K562 (cell line): ENCODE results near the gene MED29. TPM values are rescaled to one million over a fixed set of nuclear protein-coding genes. Genes with fewer than 3 reads are reported as not detected.

ENCODE experiments used
- ARID1B ChIP-seq: fragments of 450-650 bp; IDR thresholded peaks from 2 replicates; pipeline ENCODE4 v1.6.1; 2016; ENCODE audit warnings: antibody characterized with exemption, mild to moderate bottlenecking, inconsistent platforms
- ASH1L ChIP-seq: fragments of 450-650 bp; IDR thresholded peaks from 2 replicates; pipeline ENCODE4 v1.6.1; 2018; ENCODE audit warnings: borderline replicate concordance, mild to moderate bottlenecking, low read depth; ENCODE audit not compliant: partially characterized antibody
- ELF2 ChIP-seq: fragments of 250-450 bp; sonication (Bioruptor Pico); IDR thresholded peaks from 2 replicates; pipeline ENCODE4 v1.5.0; 2021; ENCODE audit warnings: mild to moderate bottlenecking
- NELFE ChIP-seq: IDR thresholded peaks from 2 replicates; pipeline ENCODE4 v1.6.1; 2011; ENCODE audit warnings: mild to moderate bottlenecking; ENCODE audit not compliant: insufficient read depth, insufficient read length
- NR2C2 ChIP-seq, 2 experiments: fragments of 200-800 bp in 1 of 2; sonication (Bioruptor generic) in 1 of 2; sonication (generic) in 1 of 2; formaldehyde crosslinking in 1 of 2; IDR thresholded peaks; 2 replicates each; pipeline versions ENCODE4 v1.6.1 to v1.8.0; 2016 to 2022; ENCODE audit warnings: mild to moderate bottlenecking in 1 of 2, missing compliant biosample characterization in 1 of 2, missing genetic modification characterization in 1 of 2, missing genetic modification reagents in 1 of 2
- NR4A1 ChIP-seq, 2 experiments: fragments of 250-450 bp in 1 of 2; fragments of 450-650 bp in 1 of 2; sonication (Bioruptor Pico) in 1 of 2; IDR thresholded peaks; 2 replicates each; pipeline versions ENCODE4 v1.4.0 to v1.6.1; 2016 to 2020; ENCODE audit warnings: mild to moderate bottlenecking in 2 of 2, missing compliant biosample characterization in 1 of 2, missing genetic modification characterization in 1 of 2, moderate library complexity in 1 of 2
- POLR3G ChIP-seq: IDR thresholded peaks from 2 replicates; pipeline ENCODE4 v1.6.1; 2011; ENCODE audit not compliant: insufficient read length, insufficient replicate concordance; ENCODE audit errors: extremely low read depth
- RBM39 ChIP-seq: fragments of 200-400 bp; formaldehyde crosslinking; optimal IDR thresholded peaks from 2 replicates; pipeline ENCODE3; 2018; ENCODE audit warnings: low read depth, low read length
- STAG1 ChIP-seq: sonication (generic); formaldehyde crosslinking; IDR thresholded peaks from 2 replicates; pipeline ENCODE4 v1.5.0; 2020; ENCODE audit warnings: missing genetic modification reagents, borderline replicate concordance
- STAT5A ChIP-seq: IDR thresholded peaks from 2 replicates; pipeline ENCODE4 v1.6.1; 2012; ENCODE audit warnings: low read length, inconsistent platforms, borderline replicate concordance
- TFE3 ChIP-seq: fragments of 450-650 bp; formaldehyde crosslinking; IDR thresholded peaks from 2 replicates; pipeline ENCODE4 v1.4.0; 2020; ENCODE audit warnings: mild to moderate bottlenecking, mixed read lengths
- TSC22D4 ChIP-seq: fragments of 450-650 bp; IDR thresholded peaks from 2 replicates; pipeline ENCODE4 v1.6.1; 2016; ENCODE audit warnings: missing genetic modification characterization, missing biosample characterization, control low read depth
- XRCC3 ChIP-seq: fragments of 450-650 bp; IDR thresholded peaks from 2 replicates; pipeline ENCODE4 v1.6.1; 2017; ENCODE audit warnings: mild to moderate bottlenecking, moderate library complexity
- ZBTB40 ChIP-seq, 2 experiments: fragments of 450-650 bp in 1 of 2; sonication (generic) in 1 of 2; formaldehyde crosslinking in 1 of 2; IDR thresholded peaks; 2 replicates each; pipeline versions ENCODE4 v1.7.1 to v1.9.0; 2016 to 2022; ENCODE audit warnings: inconsistent platforms in 1 of 2, mild to moderate bottlenecking in 1 of 2, missing genetic modification reagents in 1 of 2
- ZNF589 ChIP-seq: fragments of 200-800 bp; sonication (Bioruptor generic); IDR thresholded peaks from 2 replicates; pipeline ENCODE4 v1.6.1; 2016; ENCODE audit warnings: low read depth, missing genetic modification characterization, missing compliant biosample characterization
- polyA plus RNA-seq, 8 experiments: library from polyadenylated mRNA; depleted of rRNA in 4 of 8; stranded (reverse) in 5 of 8; unstranded in 3 of 8; fragments of >200 nt; fragmentation: Nextera tagmentation in 2 of 8; fragmentation: Illumina TruSeq in 1 of 8; extraction: Ambion mirVana in 2 of 8; extraction: Trizol in 1 of 8; gene quantifications; 2 replicates each; pipeline versions ENCODE4 v1.2.1 to v1.2.3, GENCODE V29; 2011 to 2014; ENCODE audit warnings: inconsistent platforms in 1 of 8, missing spikeins in 1 of 8
- total RNA-seq, 7 experiments: library from RNA; depleted of rRNA in 6 of 7; stranded (reverse); fragments of >200 nt in 6 of 7; fragmentation: Illumina TruSeq in 2 of 7; extraction: Trizol in 2 of 7; gene quantifications; 2 replicates each; pipeline versions ENCODE4 v1.2.1 to v1.2.3, GENCODE V29; 2011 to 2021; ENCODE audit warnings: low replicate concordance in 1 of 7

The MED29 gene
- total and polyA plus RNA-seq, 9 of the 15 experiments (the other 6 are each of a cell fraction or from before 2014, with no cell fraction given), result 1.8 to 22.6 (median 12.4) TPM

GRCh38 chr19:39430675-39431593 is 39.8 kb downstream of the MED29 start (continued):
- peak; percentile 48; the same call in 1 of the 2 replicates for TF ChIP-seq ZBTB40 (IDR thresholded peaks at IDR 0.05)
- no peak for TF ChIP-seq ZBTB40 (CRISPR knock-in tag; IDR thresholded peaks at IDR 0.05)
- no peak for TF ChIP-seq ASH1L
- no peak for TF ChIP-seq STAT5A
- no peak for TF ChIP-seq TSC22D4 (tag)
- TF ChIP-seq ZNF589 (CRISPR knock-in tag), result peak; percentile 49; the same call in 1 of the 2 replicates
- TF ChIP-seq STAG1, result 0 out of 2 replicates have a peak, but pooled peaks have one; percentile 6
- TF ChIP-seq TFE3 (CRISPR knock-in tag), result no peak
- TF ChIP-seq POLR3G, result no peak
- no peak for TF ChIP-seq RBM39
- no peak for TF ChIP-seq NR2C2 (CRISPR knock-in tag; IDR thresholded peaks at IDR 0.05)
- peak; percentile 89 for TF ChIP-seq NR2C2 (tag; IDR thresholded peaks at IDR 0.05)
- TF ChIP-seq XRCC3, result no peak
- TF ChIP-seq ARID1B, result peak; percentile 59
- 0 out of 2 replicates have a peak, but pooled peaks have one; percentile 29 for TF ChIP-seq ELF2
- TF ChIP-seq NELFE, result no peak
- TF ChIP-seq NR4A1 (CRISPR knock-in tag; IDR thresholded peaks at IDR 0.05), result no peak
- no peak for TF ChIP-seq NR4A1 (tag; IDR thresholded peaks at IDR 0.05)
